Stomach (tissue), 4 donors: ENCODE measurements around the gene CABLES2.

Experiments used
- POLR2A ChIP-seq, 4 donors: fragments of 450-650 bp; IDR thresholded peaks; one replicate each; pipeline ENCODE4 v1.6.1; 2016; ENCODE audit warnings: antibody characterized with exemption in 4 of 4, control low read depth in 2 of 4, mild to moderate bottlenecking in 1 of 4, moderate library complexity in 1 of 4
- TF ChIP-seq, protein P1 (sequence below), 7 experiments: fragments of 450-650 bp in 4 of 7; fragments of 200-600 bp in 3 of 7; sonication (generic) in 3 of 7; IDR thresholded peaks; one replicate each; pipeline ENCODE4 v1.5.1; 2016 to 2019; ENCODE audit warnings: antibody characterized with exemption in 7 of 7, control low read depth in 2 of 7, mild to moderate bottlenecking in 1 of 7

DNA sequence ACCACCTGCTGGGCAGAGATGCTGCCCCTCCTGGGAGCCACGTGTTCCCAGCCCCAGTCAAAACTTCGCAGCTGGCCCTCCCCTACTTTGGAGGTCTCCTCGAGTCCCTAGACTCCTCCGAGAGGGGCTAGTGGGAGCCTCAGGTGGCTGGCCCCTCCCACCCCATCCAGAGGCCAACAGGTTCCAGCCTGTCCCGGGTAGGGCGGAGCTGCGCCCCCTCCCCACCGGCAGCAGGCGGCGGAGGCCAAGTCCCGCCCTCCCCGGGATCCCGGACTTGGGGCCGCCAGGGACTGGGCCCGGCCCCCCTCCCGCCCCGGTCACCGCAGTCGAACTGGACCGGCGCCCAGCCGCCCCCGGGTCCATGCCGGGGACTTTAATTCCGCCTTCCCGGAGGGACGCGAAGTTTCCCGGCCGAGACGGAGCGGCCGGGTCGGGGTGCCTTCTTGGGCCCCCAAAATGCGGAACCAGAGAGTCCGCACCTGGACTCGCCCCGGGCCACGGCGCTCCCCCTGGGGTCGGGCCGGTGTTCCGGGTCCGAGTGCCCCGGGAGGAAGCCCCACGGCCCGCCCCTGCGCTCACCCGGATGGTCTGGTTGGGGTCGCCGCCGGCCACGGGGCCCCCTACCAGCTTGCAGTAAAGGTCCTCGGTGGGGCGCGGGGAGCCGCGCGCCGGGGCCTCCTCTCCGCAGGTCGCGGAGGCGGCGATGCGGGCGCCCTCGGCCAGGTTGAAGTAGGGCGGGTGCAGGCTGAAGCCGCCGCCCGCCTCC is 40.5 kb downstream of the CABLES2 start:
- no peak for TF ChIP-seq POLR2A (IDR thresholded peaks at IDR 0.05)
- TF ChIP-seq, protein P1, sequence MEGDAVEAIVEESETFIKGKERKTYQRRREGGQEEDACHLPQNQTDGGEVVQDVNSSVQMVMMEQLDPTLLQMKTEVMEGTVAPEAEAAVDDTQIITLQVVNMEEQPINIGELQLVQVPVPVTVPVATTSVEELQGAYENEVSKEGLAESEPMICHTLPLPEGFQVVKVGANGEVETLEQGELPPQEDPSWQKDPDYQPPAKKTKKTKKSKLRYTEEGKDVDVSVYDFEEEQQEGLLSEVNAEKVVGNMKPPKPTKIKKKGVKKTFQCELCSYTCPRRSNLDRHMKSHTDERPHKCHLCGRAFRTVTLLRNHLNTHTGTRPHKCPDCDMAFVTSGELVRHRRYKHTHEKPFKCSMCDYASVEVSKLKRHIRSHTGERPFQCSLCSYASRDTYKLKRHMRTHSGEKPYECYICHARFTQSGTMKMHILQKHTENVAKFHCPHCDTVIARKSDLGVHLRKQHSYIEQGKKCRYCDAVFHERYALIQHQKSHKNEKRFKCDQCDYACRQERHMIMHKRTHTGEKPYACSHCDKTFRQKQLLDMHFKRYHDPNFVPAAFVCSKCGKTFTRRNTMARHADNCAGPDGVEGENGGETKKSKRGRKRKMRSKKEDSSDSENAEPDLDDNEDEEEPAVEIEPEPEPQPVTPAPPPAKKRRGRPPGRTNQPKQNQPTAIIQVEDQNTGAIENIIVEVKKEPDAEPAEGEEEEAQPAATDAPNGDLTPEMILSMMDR (IDR thresholded peaks at IDR 0.05): no peak
